Neutrophil (primary cell): ENCODE data around the gene UNC5CL.

Source experiments
- H3K27ac ChIP-seq: fragments of 200-600 bp; sonication (generic); 2 replicates; pipeline ENCODE4 v1.5.1; 2016; ENCODE audit warnings: mild to moderate bottlenecking, moderate library complexity
- H3K27me3 ChIP-seq: fragments of 200-600 bp; sonication (generic); 2 replicates; pipeline ENCODE4 v1.6.0; 2016; ENCODE audit warnings: mild to moderate bottlenecking
- H3K36me3 ChIP-seq: fragments of 200-600 bp; sonication (generic); 2 replicates; pipeline ENCODE4 v1.5.1; 2017
- H3K4me1 ChIP-seq, 2 experiments: fragments of 200-600 bp in 1 of 2; sonication (generic) in 1 of 2; 1 replicate in 1 of 2; 2 replicates in 1 of 2; pipeline versions ENCODE4 v1.5.1 to v1.6.1; 2013 to 2016; ENCODE audit warnings: low read depth in 1 of 2, low read length in 1 of 2, mild to moderate bottlenecking in 1 of 2, moderate library complexity in 1 of 2; ENCODE audit not compliant: control insufficient read depth in 1 of 2, insufficient read depth in 1 of 2
- H3K4me3 ChIP-seq, 2 experiments: fragments of 200-600 bp in 1 of 2; sonication (generic) in 1 of 2; 1 replicate in 1 of 2; 2 replicates in 1 of 2; pipeline ENCODE4 v1.5.1; 2013 to 2016; ENCODE audit warnings: low read depth in 1 of 2, low read length in 1 of 2, mild to moderate bottlenecking in 1 of 2, moderate library complexity in 1 of 2
- H3K9me3 ChIP-seq: fragments of 200-600 bp; sonication (generic); 2 replicates; pipeline ENCODE4 v1.5.1; 2016
- CTCF ChIP-seq: fragments of 200-600 bp; sonication (generic); IDR thresholded peaks from 2 replicates; pipeline ENCODE4 v1.5.1; 2016; ENCODE audit warnings: antibody characterized with exemption

UNC5CL gene

GRCh38 chr6:41039060-41039998 is at the start of gene UNC5CL:
UNC5CL (minus strand) TSS chr6:41039221; CDS start chr6:41035074, 4,147 bp downstream.
- H3K4me3 ChIP-seq: no peak within 1 kb of the TSS
- no peaks in the 10 kb centered on the region for H3K27me3 ChIP-seq
- no peaks in the 10 kb centered on the region for H3K9me3 ChIP-seq
- H3K27ac ChIP-seq: no peak within 1 kb of the TSS
- H3K4me1 ChIP-seq: no peaks in the 10 kb centered on the region
- no peaks in the 10 kb centered on the region for H3K36me3 ChIP-seq
- peak; percentile 42 for TF ChIP-seq CTCF

GRCh38 chr6:41088451-41088850 is 49.4 kb upstream of the UNC5CL start:
- Histone ChIP-seq H3K4me1 (peaks cover 8% of the 10 kb centered on the region in 2 experiments), H3K27ac (no peak overlapping the region), H3K27me3 (no peaks in the 10 kb centered on the region), H3K36me3 (peaks cover 93% of the 10 kb centered on the region), H3K4me3 (no peak overlapping the region), H3K9me3 (no peaks in the 10 kb centered on the region)
- no peak for TF ChIP-seq CTCF

- no peaks in the 10 kb centered on the region for H3K27me3 ChIP-seq
- no peak overlapping the region for H3K4me3 ChIP-seq
- H3K27ac ChIP-seq: no peak overlapping the region
- H3K4me1 ChIP-seq: peaks cover 36 to 39% of the 10 kb centered on the region in 2 experiments
- H3K36me3 ChIP-seq: peaks cover 68% of the 10 kb centered on the region
- TF ChIP-seq CTCF: no peak
- no peaks in the 10 kb centered on the region for H3K9me3 ChIP-seq
Measured at GRCh38 chr6:41085182-41085581, 46.2 kb upstream of the UNC5CL start.

- H3K9me3 ChIP-seq: no peaks in the 10 kb centered on the region
- peaks cover 53 to 55% of the 10 kb centered on the region in 2 experiments for H3K4me1 ChIP-seq
- no peak overlapping the region for H3K27ac ChIP-seq
- H3K4me3 ChIP-seq: no peak overlapping the region
- no peaks in the 10 kb centered on the region for H3K27me3 ChIP-seq
- no peak for TF ChIP-seq CTCF
- peaks cover 60% of the 10 kb centered on the region for H3K36me3 ChIP-seq
Measured at GRCh38 chr6:41083072-41083471, 44.1 kb upstream of the UNC5CL start.

GRCh38 chr6:41080621-41081020 is 41.6 kb upstream of the UNC5CL start:
- Histone ChIP-seq H3K9me3 (no peaks in the 10 kb centered on the region), H3K4me1 (peaks cover 61 to 70% of the 10 kb centered on the region in 2 experiments), H3K27ac (peak overlapping the region; percentile 86), H3K27me3 (no peaks in the 10 kb centered on the region), H3K4me3 (peak overlapping the region; percentile 27 to 33), H3K36me3 (peaks cover 41% of the 10 kb centered on the region)
- TF ChIP-seq CTCF: no peak
